Neural cell (in vitro differentiated cells): ENCODE results near the gene GPSM1. TPM values are rescaled to one million over a fixed set of nuclear protein-coding genes. Genes with fewer than 3 reads are reported as not detected.
"Not testable (repeated sequence)": the region's sequence is repeated elsewhere in the genome, so short reads cannot be mapped to it uniquely, and the experiment has no call there.

Experiments
- H2AFZ ChIP-seq: fragments of 200-600, 300-800 bp; sonication (generic), shearing (Covaris generic); 2 replicates; pipeline ENCODE4 v1.6.0; 2014; ENCODE audit warnings: low read depth, mild to moderate bottlenecking, antibody characterized with exemption, low read length, moderate library complexity
- H3F3A ChIP-seq: fragments of 200-600 bp; shearing (Covaris generic); 2 replicates; pipeline ENCODE4 v1.6.1; 2016; ENCODE audit warnings: mild to moderate bottlenecking, moderate library complexity, mixed read lengths, antibody characterized with exemption, low read length; ENCODE audit not compliant: insufficient read depth, poor library complexity, severe bottlenecking
- H3K27ac ChIP-seq: fragments of 200-600, 300-800 bp; sonication (generic), shearing (Covaris generic); 2 replicates; pipeline ENCODE4 v1.5.1; 2014; ENCODE audit warnings: mild to moderate bottlenecking, low read length, moderate library complexity
- H3K27me3 ChIP-seq: fragments of 300-800, 200-600 bp; sonication (generic), shearing (Covaris generic); 2 replicates; pipeline ENCODE4 v1.6.0; 2014; ENCODE audit warnings: mild to moderate bottlenecking, low read depth, low read length, moderate library complexity; ENCODE audit not compliant: insufficient read depth
- H3K36me3 ChIP-seq: fragments of 300-800, 200-600 bp; sonication (generic), shearing (Covaris generic); 2 replicates; pipeline ENCODE4 v1.5.1; 2014; ENCODE audit warnings: mild to moderate bottlenecking, antibody characterized with exemption, low read length, moderate library complexity; ENCODE audit not compliant: insufficient read depth
- H3K4me2 ChIP-seq: fragments of 300-800, 200-600 bp; sonication (generic), shearing (Covaris generic); 2 replicates; pipeline ENCODE4 v1.6.0; 2014; ENCODE audit warnings: mild to moderate bottlenecking, low read length
- H3K4me3 ChIP-seq: fragments of 300-800, 200-600 bp; sonication (generic), shearing (Covaris generic); 2 replicates; pipeline ENCODE4 v1.5.1; 2014; ENCODE audit warnings: mild to moderate bottlenecking, low read length, moderate library complexity
- H3K79me2 ChIP-seq: fragments of 200-600 bp; shearing (Covaris generic); replicated peaks from 2 replicates; pipeline ENCODE4 v1.6.0; 2014; ENCODE audit warnings: mild to moderate bottlenecking, low read length, moderate library complexity; ENCODE audit not compliant: insufficient read depth
- H3K9ac ChIP-seq: fragments of 300-800, 200-600 bp; sonication (generic), shearing (Covaris generic); 2 replicates; pipeline ENCODE4 v1.6.1; 2016; ENCODE audit warnings: mild to moderate bottlenecking, low read length, mixed read lengths
- H3K9me2 ChIP-seq: fragments of 200-600 bp; shearing (Covaris generic); 2 replicates; pipeline ENCODE4 v1.6.1; 2016; ENCODE audit warnings: mild to moderate bottlenecking, low read length, mixed read lengths; ENCODE audit not compliant: insufficient read depth
- H3K9me3 ChIP-seq: fragments of 200-600, 300-800 bp; sonication (generic), shearing (Covaris generic); 2 replicates; pipeline ENCODE4 v1.6.1; 2016; ENCODE audit warnings: mild to moderate bottlenecking, mixed run types, low read length, moderate library complexity, mixed read lengths
- H4K20me1 ChIP-seq: fragments of 200-600 bp; shearing (Covaris generic); 2 replicates; pipeline ENCODE4 v1.6.1; 2016; ENCODE audit warnings: mild to moderate bottlenecking, mixed run types; ENCODE audit not compliant: insufficient read depth
- CTCF ChIP-seq: fragments of 450-650 bp; IDR thresholded peaks from 2 replicates; pipeline ENCODE4 v1.5.1; 2014; ENCODE audit warnings: antibody characterized with exemption, mild to moderate bottlenecking, moderate library complexity; ENCODE audit not compliant: poor library complexity, severe bottlenecking
- EP300 ChIP-seq: fragments of 450-650 bp; conservative IDR thresholded peaks from 2 replicates; pipeline ENCODE4 v1.6.1; 2014; ENCODE audit warnings: antibody characterized with exemption, mild to moderate bottlenecking, moderate library complexity; ENCODE audit not compliant: poor library complexity, severe bottlenecking
- EZH2 ChIP-seq: fragments of 200-600, 300-800 bp; shearing (Covaris generic), sonication (generic); IDR thresholded peaks from 2 replicates; pipeline ENCODE4 v1.6.1; 2014; ENCODE audit warnings: antibody characterized with exemption, low read length, borderline replicate concordance, mild to moderate bottlenecking; ENCODE audit not compliant: insufficient read depth, poor library complexity, severe bottlenecking
- MXI1 ChIP-seq: fragments of 450-650 bp; conservative IDR thresholded peaks from 2 replicates; pipeline ENCODE4 v1.6.1; 2014; ENCODE audit warnings: antibody characterized with exemption, mild to moderate bottlenecking; ENCODE audit not compliant: poor library complexity, severe bottlenecking
- POLR2AphosphoS5 ChIP-seq: IDR thresholded peaks from 2 replicates; pipeline ENCODE4 v1.6.1; 2012
- RAD21 ChIP-seq: fragments of 450-650 bp; conservative IDR thresholded peaks from 2 replicates; pipeline ENCODE4 v1.6.1; 2014; ENCODE audit warnings: antibody characterized with exemption, mild to moderate bottlenecking, moderate library complexity
- REST ChIP-seq: IDR thresholded peaks from 2 replicates; pipeline ENCODE4 v1.6.1; 2012; ENCODE audit warnings: borderline replicate concordance
- SMC3 ChIP-seq: fragments of 450-650 bp; conservative IDR thresholded peaks from 2 replicates; pipeline ENCODE4 v1.6.1; 2014; ENCODE audit warnings: antibody characterized with exemption, mild to moderate bottlenecking, moderate library complexity; ENCODE audit not compliant: poor library complexity
- TAF1 ChIP-seq: IDR thresholded peaks from 2 replicates; pipeline ENCODE4 v1.6.1; 2012; ENCODE audit warnings: low read depth
- polyA plus RNA-seq: library from polyadenylated mRNA; depleted of rRNA; stranded (reverse); fragments of >200 nt; gene quantifications from 2 replicates; pipeline ENCODE4 v1.2.3, GENCODE V29; 2014

Gene GPSM1
- polyA plus RNA-seq, 1 donor from 2014 or later = 117 TPM

- H3K36me3 ChIP-seq = no peaks in the 10 kb centered on the region
- H3K9me2 ChIP-seq = no peaks in the 10 kb centered on the region
- no peak overlapping the region for H3K9ac ChIP-seq
- H3K4me3 ChIP-seq = no peak overlapping the region
- H3K79me2 ChIP-seq = no peaks in the 10 kb centered on the region
- TF ChIP-seq POLR2AphosphoS5 = no peak
- TF ChIP-seq EP300 = no peak
- H3F3A ChIP-seq = no peaks in the 10 kb centered on the region
- no peaks in the 10 kb centered on the region for H3K27me3 ChIP-seq
- H3K27ac ChIP-seq = no peak overlapping the region
- no peak overlapping the region for H3K4me2 ChIP-seq
- peaks cover 5% of the 10 kb centered on the region for H3K9me3 ChIP-seq
- no peak overlapping the region for H2AFZ ChIP-seq
- H4K20me1 ChIP-seq = no peaks in the 10 kb centered on the region
Observed at GRCh38 chr9:136318111-136318775, 9.1 kb upstream of the GPSM1 start.

GRCh38 chr9:136318776-136319241 is 8.5 kb upstream of the GPSM1 start:
- Histone ChIP-seq H4K20me1 (no peaks in the 10 kb centered on the region), H3K4me2 (no peak overlapping the region), H2AFZ (no peak overlapping the region), H3K4me3 (no peak overlapping the region), H3K9me3 (peaks cover 5% of the 10 kb centered on the region), H3F3A (no peaks in the 10 kb centered on the region), H3K27ac (no peak overlapping the region), H3K79me2 (no peaks in the 10 kb centered on the region), H3K27me3 (no peaks in the 10 kb centered on the region), H3K9ac (no peak overlapping the region), H3K9me2 (no peaks in the 10 kb centered on the region), H3K36me3 (no peaks in the 10 kb centered on the region)
- TF ChIP-seq EZH2 = no peak
- no peak for TF ChIP-seq SMC3
- no peak for TF ChIP-seq RAD21
- no peak for TF ChIP-seq REST
- no peak for TF ChIP-seq POLR2AphosphoS5
- no peak for TF ChIP-seq TAF1
- no peak for TF ChIP-seq EP300
- TF ChIP-seq MXI1 = no peak
- TF ChIP-seq CTCF = no peak

GRCh38 chr9:136319244-136319643 is 8.1 kb upstream of the GPSM1 start:
- H3F3A ChIP-seq, H3K79me2 ChIP-seq, H3K9me3 ChIP-seq, H3K9me2 ChIP-seq, H4K20me1 ChIP-seq, H2AFZ ChIP-seq, H3K27me3 ChIP-seq, H3K27ac ChIP-seq, H3K4me3 ChIP-seq, H3K9ac ChIP-seq, H3K36me3 ChIP-seq, H3K4me2 ChIP-seq: not testable (repeated sequence)

GRCh38 chr9:136319955-136320354 is 7.4 kb upstream of the GPSM1 start:
- not testable (repeated sequence) for H2AFZ ChIP-seq, H3K79me2 ChIP-seq, H3K36me3 ChIP-seq, H3K4me2 ChIP-seq, H3K9me3 ChIP-seq, H3F3A ChIP-seq, H3K27ac ChIP-seq, H3K27me3 ChIP-seq, H3K9ac ChIP-seq, H4K20me1 ChIP-seq, H3K4me3 ChIP-seq, H3K9me2 ChIP-seq

- not testable (repeated sequence) for H3K9me2 ChIP-seq, H3K4me2 ChIP-seq, H3K79me2 ChIP-seq, H3K9ac ChIP-seq, H3K9me3 ChIP-seq, H3K36me3 ChIP-seq, H3K27ac ChIP-seq, H4K20me1 ChIP-seq, H3K4me3 ChIP-seq, H3K27me3 ChIP-seq, H3F3A ChIP-seq, H2AFZ ChIP-seq
Observed at GRCh38 chr9:136320972-136321371, 6.4 kb upstream of the GPSM1 start.
